Measurements from ENCODE around the gene CFD. TPM values are rescaled to one million over a fixed set of nuclear protein-coding genes. Genes with fewer than 3 reads are reported as not detected.
"Not testable (repeated sequence)": the region's sequence is repeated elsewhere in the genome, so short reads cannot be mapped to it uniquely, and the experiment has no call there.

Gene CFD
- total RNA-seq, 1 donor from 2014 or later, result 1.8 TPM

GRCh38 chr19:873561-874041 lies 14.1 kb downstream of the CFD start:
- no peaks in the 10 kb centered on the region for H3K9me3 Mint-ChIP-seq
- intact Hi-C loops (cut with micrococcal nuclease), result no loop called here
- no peaks in the 10 kb centered on the region for H3K27me3 Mint-ChIP-seq (ENCODE audit: low read depth)
- H3K4me3 Mint-ChIP-seq (ENCODE audit: low read depth), result no peak overlapping the region
- DNase-seq (ENCODE audit: low spot score), result no peak
- H3K27ac Mint-ChIP-seq, result no peak overlapping the region
- peaks cover 11% of the 10 kb centered on the region for H3K36me3 Mint-ChIP-seq (ENCODE audit: low read depth)
- peaks cover 2% of the 10 kb centered on the region for H3K4me1 Mint-ChIP-seq (ENCODE audit: low read depth)

- no peaks in the 10 kb centered on the region for H3K9me3 Mint-ChIP-seq
- peaks cover 2% of the 10 kb centered on the region for H3K4me1 Mint-ChIP-seq (ENCODE audit: low read depth)
- H3K36me3 Mint-ChIP-seq (ENCODE audit: low read depth), result peaks cover 4% of the 10 kb centered on the region
- no peak overlapping the region for H3K4me3 Mint-ChIP-seq (ENCODE audit: low read depth)
- no peak overlapping the region for H3K27ac Mint-ChIP-seq
- H3K27me3 Mint-ChIP-seq (ENCODE audit: low read depth), result no peaks in the 10 kb centered on the region
- intact Hi-C loops (cut with micrococcal nuclease), result no loop called here
- no peak for DNase-seq (ENCODE audit: low spot score)
These were observed 15.9 kb downstream of the CFD start for GRCh38 chr19:875265-875879.

GRCh38 chr19:876089-876488 lies 16.6 kb downstream of the CFD start:
- DNase-seq (ENCODE audit: low spot score), result no peak
- no peaks in the 10 kb centered on the region for H3K27me3 Mint-ChIP-seq (ENCODE audit: low read depth)
- H3K27ac Mint-ChIP-seq, result no peak overlapping the region
- peaks cover 2% of the 10 kb centered on the region for H3K4me1 Mint-ChIP-seq (ENCODE audit: low read depth)
- H3K9me3 Mint-ChIP-seq, result no peaks in the 10 kb centered on the region
- H3K4me3 Mint-ChIP-seq (ENCODE audit: low read depth), result no peak overlapping the region
- intact Hi-C loops (cut with micrococcal nuclease), result no loop called here
- peaks cover 5% of the 10 kb centered on the region for H3K36me3 Mint-ChIP-seq (ENCODE audit: low read depth)

GRCh38 chr19:876780-877314 lies 17.4 kb downstream of the CFD start:
- H3K27ac Mint-ChIP-seq, result no peak overlapping the region

GRCh38 chr19:877992-878660 lies 18.7 kb downstream of the CFD start:
- intact Hi-C loops (cut with micrococcal nuclease); H3K9me3 Mint-ChIP-seq; DNase-seq (ENCODE audit: low spot score); H3K4me1 Mint-ChIP-seq (ENCODE audit: low read depth); H3K27me3 Mint-ChIP-seq (ENCODE audit: low read depth); H3K27ac Mint-ChIP-seq; H3K4me3 Mint-ChIP-seq (ENCODE audit: low read depth): not testable (repeated sequence)
- H3K36me3 Mint-ChIP-seq (ENCODE audit: low read depth), result peaks cover 15% of the 10 kb centered on the region

More at GRCh38 chr19:876780-877314, 17.4 kb downstream of the CFD start:
- Mint-ChIP-seq H3K36me3 (ENCODE audit: low read depth) (peaks cover 12% of the 10 kb centered on the region), H3K4me1 (ENCODE audit: low read depth) (peaks cover 2% of the 10 kb centered on the region), H3K4me3 (ENCODE audit: low read depth) (no peak overlapping the region), H3K27me3 (ENCODE audit: low read depth) (no peaks in the 10 kb centered on the region), H3K9me3 (no peaks in the 10 kb centered on the region)
- intact Hi-C loops (cut with micrococcal nuclease), result no loop called here
- DNase-seq (ENCODE audit: low spot score), result no peak

GRCh38 chr19:878751-879561 lies 19.5 kb downstream of the CFD start:
- H3K36me3 Mint-ChIP-seq (ENCODE audit: low read depth), result peaks cover 18% of the 10 kb centered on the region
- H3K9me3 Mint-ChIP-seq; H3K27ac Mint-ChIP-seq; intact Hi-C loops (cut with micrococcal nuclease); DNase-seq (ENCODE audit: low spot score); H3K4me1 Mint-ChIP-seq (ENCODE audit: low read depth); H3K27me3 Mint-ChIP-seq (ENCODE audit: low read depth); H3K4me3 Mint-ChIP-seq (ENCODE audit: low read depth): not testable (repeated sequence)

GRCh38 chr19:879711-880438 lies 20.4 kb downstream of the CFD start:
- intact Hi-C loops (cut with micrococcal nuclease), result no loop called here
- Mint-ChIP-seq H3K36me3 (ENCODE audit: low read depth) (peaks cover 18% of the 10 kb centered on the region), H3K27ac (no peak overlapping the region), H3K9me3 (no peaks in the 10 kb centered on the region), H3K27me3 (ENCODE audit: low read depth) (no peaks in the 10 kb centered on the region), H3K4me1 (ENCODE audit: low read depth) (no peaks in the 10 kb centered on the region), H3K4me3 (ENCODE audit: low read depth) (no peak overlapping the region)
- DNase-seq (ENCODE audit: low spot score), result no peak

GRCh38 chr19:881385-882071 lies 22.1 kb downstream of the CFD start:
- no peaks in the 10 kb centered on the region for H3K4me1 Mint-ChIP-seq (ENCODE audit: low read depth)
- DNase-seq (ENCODE audit: low spot score), result no peak
- H3K4me3 Mint-ChIP-seq (ENCODE audit: low read depth), result no peak overlapping the region
- H3K27me3 Mint-ChIP-seq (ENCODE audit: low read depth), result no peaks in the 10 kb centered on the region
- intact Hi-C loops (cut with micrococcal nuclease), result no loop called here
- no peaks in the 10 kb centered on the region for H3K9me3 Mint-ChIP-seq
- peaks cover 15% of the 10 kb centered on the region for H3K36me3 Mint-ChIP-seq (ENCODE audit: low read depth)
- H3K27ac Mint-ChIP-seq, result no peak overlapping the region

GRCh38 chr19:882871-883497 lies 23.5 kb downstream of the CFD start:
- Mint-ChIP-seq H3K4me3 (ENCODE audit: low read depth) (no peak overlapping the region), H3K9me3 (no peaks in the 10 kb centered on the region)
- intact Hi-C loops (cut with micrococcal nuclease), result no loop called here

GRCh38 chr19:883661-884211 lies 24.3 kb downstream of the CFD start:
- intact Hi-C loops (cut with micrococcal nuclease), result no loop called here
- H3K27ac Mint-ChIP-seq, result no peak overlapping the region
- H3K36me3 Mint-ChIP-seq (ENCODE audit: low read depth), result peaks cover 21% of the 10 kb centered on the region
- H3K9me3 Mint-ChIP-seq, result no peaks in the 10 kb centered on the region
- no peak for DNase-seq (ENCODE audit: low spot score)
- no peak overlapping the region for H3K4me3 Mint-ChIP-seq (ENCODE audit: low read depth)
- no peaks in the 10 kb centered on the region for H3K4me1 Mint-ChIP-seq (ENCODE audit: low read depth)
- no peaks in the 10 kb centered on the region for H3K27me3 Mint-ChIP-seq (ENCODE audit: low read depth)

More at GRCh38 chr19:882871-883497, 23.5 kb downstream of the CFD start:
- H3K27ac Mint-ChIP-seq, result no peak overlapping the region
- H3K27me3 Mint-ChIP-seq (ENCODE audit: low read depth), result no peaks in the 10 kb centered on the region
- peaks cover 21% of the 10 kb centered on the region for H3K36me3 Mint-ChIP-seq (ENCODE audit: low read depth)
- no peaks in the 10 kb centered on the region for H3K4me1 Mint-ChIP-seq (ENCODE audit: low read depth)
- no peak for DNase-seq (ENCODE audit: low spot score)

GRCh38 chr19:884420-885211 lies 25.2 kb downstream of the CFD start:
- DNase-seq (ENCODE audit: low spot score), result no peak
- no peaks in the 10 kb centered on the region for H3K27me3 Mint-ChIP-seq (ENCODE audit: low read depth)
- no peak overlapping the region for H3K4me3 Mint-ChIP-seq (ENCODE audit: low read depth)
- peaks cover 25% of the 10 kb centered on the region for H3K36me3 Mint-ChIP-seq (ENCODE audit: low read depth)
- H3K27ac Mint-ChIP-seq, result no peak overlapping the region
- H3K9me3 Mint-ChIP-seq, result no peaks in the 10 kb centered on the region
- intact Hi-C loops (cut with micrococcal nuclease), result no loop called here
- H3K4me1 Mint-ChIP-seq (ENCODE audit: low read depth), result no peaks in the 10 kb centered on the region
